Stimulated activated naive CD4-positive, alpha-beta T cell (primary cell): ENCODE measurements around the gene PIK3CA.
"Not testable (repeated sequence)": the region's sequence is repeated elsewhere in the genome, so short reads cannot be mapped to it uniquely, and the experiment has no call there.

Experiments used
- DNase-seq, 6 experiments: peaks; one replicate each; lab custom pipeline; 2025; lab: John Stamatoyannopoulos, UW

The PIK3CA gene

DNA sequence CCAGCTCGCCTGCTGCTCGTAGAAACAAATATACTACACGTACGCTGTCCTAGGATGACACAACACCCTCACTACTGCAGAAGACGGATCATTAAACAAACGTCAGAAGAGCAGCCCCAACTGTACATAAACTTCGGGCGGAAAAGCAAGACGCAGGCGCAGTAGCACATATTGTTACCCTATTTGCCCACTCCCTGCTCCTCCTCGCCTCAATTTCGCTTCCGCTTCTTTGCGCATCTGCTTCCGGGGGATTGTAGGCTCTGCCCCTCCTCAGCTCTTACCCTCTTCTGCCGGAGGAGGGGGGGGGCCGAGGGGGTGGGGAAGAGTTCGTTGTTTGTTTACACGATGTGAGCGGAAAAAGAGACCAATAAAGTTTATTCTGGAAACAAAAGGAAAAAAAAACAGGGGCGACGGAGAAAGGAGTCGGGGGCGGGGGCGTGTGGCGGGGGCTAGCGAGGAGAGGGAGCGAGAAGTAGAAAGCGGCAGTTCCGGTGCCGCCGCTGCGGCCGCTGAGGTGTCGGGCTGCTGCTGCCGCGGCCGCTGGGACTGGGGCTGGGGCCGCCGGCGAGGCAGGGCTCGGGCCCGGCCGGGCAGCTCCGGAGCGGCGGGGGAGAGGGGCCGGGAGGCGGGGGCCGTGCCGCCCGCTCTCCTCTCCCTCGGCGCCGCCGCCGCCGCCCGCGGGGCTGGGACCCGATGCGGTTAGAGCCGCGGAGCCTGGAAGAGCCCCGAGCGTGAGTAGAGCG lies at the start of gene PIK3CA:
PIK3CA (plus strand) TSS at position 485 of the 743 bp plus-strand sequence. CDS start 50,469 bp downstream, outside the sequence.
- peak; percentile 87 to 97 (median 96) for DNase-seq

DNA sequence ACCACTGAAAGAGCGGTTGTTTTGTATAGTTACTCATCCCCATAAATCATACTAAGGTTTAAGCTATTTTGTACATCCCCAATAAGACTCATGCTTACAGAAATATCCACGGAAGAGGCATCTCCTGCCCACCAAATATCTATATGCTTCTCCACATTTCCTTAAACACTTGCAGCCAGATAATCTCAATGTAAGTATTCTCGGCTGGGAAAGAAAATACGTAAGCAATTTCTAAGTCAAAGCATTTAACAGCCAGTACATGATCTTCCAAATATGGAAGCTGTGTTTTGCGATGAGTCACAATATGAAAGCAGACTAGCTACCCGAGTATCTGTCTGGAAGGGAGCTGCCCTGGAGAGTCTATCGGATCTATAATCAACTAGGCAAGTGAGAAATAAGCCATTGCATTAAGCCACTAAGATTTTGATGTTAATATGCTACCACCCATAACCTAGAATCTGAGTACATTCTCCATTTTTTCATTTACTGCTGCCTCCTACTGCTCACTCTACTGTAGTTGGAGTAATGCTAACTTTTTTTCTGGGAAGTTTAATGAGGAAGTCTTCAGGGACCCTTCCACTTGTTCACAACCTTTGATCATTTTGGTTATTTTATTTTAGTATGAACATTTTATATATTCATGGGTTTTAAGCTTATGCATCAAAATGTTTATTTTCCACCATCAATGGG lies 49.6 kb upstream of the PIK3CA start:
- DNase-seq: no peak

DNA sequence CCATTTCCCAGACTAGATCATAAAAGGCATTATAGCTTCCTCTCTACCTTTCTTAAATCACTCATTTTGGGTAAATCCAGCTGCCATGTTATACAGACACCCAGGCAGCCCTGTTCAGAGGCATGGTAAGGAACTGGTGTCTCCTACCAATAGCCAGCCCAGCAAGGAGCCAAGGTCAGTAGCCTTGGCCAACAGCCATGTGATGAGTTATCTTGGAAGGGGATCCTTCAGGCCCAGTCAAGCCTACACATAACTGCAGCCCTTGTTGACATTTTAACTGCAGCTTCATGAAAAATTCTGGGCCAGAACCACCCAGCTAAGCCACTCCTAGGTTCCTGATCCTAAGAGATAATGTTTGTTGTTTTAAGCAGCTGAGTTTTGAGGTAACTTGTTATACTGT lies 47.5 kb upstream of the PIK3CA start:
- DNase-seq: no peak

DNA sequence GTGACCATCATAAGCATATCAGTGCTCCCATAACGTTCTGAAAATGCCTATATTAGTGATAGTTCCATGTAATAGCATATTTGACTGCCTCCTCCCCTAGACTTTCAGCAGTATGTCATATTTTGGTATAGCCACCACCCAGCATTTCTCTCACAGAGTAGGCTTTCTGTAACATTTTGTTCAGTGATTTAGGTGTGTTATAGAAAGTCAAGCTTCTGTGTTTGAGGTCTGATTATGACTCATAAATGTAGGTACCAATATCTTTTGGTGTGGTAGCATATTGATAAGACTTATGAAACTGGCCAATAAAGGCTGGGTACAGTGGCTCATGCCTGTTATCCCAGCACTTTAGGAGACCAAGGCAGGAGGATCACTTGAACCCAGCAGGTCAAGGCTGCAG lies 42.3 kb upstream of the PIK3CA start:
- no peak for DNase-seq

DNA sequence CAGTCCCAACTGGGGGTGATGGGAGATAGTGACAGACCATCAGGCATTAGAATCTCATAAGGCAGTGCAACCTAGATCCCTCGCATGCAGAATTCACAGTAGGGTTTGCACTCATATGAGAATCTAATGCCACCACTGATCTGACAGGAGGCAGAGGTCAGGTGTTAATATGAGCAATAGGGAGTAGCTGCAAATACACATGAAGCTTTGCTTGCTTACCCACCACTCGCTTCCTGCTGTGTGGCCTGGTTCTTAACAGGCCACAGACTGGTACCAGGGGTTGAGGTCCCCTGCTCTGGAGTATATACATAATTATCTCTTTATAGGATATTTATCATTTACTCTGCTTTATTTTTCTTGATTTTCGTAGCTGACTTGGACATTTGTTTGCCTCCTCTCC lies 40.5 kb upstream of the PIK3CA start:
- DNase-seq: no peak

DNA sequence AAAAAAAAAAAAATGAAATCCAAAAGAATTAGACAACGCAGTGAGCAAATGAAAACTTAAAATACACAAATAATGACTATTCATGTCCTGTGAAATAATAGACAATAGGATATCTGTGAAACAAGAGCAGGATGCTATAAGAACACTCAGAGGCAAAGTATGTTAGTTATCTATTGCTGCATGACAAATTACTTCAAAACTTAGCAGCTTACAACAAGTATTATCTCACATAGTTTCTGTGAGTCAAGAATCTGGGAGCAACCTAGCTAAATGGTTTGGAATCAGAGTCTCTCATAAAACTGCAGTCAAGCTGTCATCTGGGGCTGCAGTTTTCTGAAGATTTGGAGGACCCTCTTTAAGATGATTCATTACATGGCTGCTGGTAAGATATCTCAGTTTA lies 40.1 kb upstream of the PIK3CA start:
- DNase-seq: no peak

DNA sequence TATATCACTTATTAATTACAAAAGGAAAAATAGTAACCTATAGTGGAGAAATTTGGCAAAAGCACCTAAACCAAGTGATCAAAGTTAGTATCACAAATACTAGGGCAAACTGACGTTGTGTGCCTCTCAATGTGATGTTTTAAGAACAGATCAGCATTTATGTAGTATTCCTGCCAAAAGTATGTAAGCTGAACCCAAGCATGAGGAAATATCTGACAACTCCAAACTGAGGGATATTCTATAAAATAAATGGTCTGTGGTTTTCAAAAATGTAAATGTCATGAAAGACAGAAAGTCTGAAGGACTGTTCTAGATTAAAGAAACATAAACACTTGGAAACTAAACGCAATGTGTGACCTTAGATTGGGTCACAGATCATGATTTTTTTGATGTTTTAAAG lies 34.3 kb upstream of the PIK3CA start:
- DNase-seq: no peak

DNA sequence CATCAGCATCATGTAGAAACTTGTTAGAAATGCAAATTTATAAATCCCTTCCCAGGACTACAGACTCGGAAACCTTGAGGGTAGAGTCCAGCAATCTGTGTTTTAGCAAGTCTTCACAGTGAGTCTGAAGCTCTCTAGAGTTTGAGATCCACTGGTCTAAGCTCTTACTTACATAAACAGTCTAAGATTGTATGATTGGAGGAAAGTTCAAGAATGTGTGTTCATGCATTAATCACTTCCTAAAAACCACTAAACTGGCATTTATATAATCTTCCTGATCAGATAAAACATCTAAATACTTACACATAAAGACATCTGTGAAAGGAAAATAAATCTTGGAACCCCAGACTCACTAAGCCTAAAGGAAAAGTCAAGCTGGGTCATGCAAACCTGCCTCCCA lies 32.7 kb upstream of the PIK3CA start:
- not testable (repeated sequence) for DNase-seq

DNA sequence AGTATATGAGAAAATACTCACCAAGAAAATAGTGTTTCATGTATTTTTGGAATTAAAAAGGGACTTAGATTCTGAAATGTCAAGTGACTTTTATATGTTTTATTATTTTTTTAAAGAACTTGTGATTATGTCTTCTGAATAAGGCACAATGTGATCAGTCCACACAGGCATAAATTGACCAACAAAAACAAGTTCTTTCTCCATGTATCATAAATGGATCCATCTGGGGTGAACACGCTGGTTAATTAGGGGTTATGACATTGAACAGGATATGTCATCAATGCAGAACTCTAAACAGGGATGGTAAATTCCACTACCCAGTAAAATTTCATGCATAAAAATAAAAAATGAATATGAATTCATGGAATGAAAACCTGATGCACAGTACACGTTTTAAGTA lies 31.3 kb upstream of the PIK3CA start:
- no peak for DNase-seq

DNA sequence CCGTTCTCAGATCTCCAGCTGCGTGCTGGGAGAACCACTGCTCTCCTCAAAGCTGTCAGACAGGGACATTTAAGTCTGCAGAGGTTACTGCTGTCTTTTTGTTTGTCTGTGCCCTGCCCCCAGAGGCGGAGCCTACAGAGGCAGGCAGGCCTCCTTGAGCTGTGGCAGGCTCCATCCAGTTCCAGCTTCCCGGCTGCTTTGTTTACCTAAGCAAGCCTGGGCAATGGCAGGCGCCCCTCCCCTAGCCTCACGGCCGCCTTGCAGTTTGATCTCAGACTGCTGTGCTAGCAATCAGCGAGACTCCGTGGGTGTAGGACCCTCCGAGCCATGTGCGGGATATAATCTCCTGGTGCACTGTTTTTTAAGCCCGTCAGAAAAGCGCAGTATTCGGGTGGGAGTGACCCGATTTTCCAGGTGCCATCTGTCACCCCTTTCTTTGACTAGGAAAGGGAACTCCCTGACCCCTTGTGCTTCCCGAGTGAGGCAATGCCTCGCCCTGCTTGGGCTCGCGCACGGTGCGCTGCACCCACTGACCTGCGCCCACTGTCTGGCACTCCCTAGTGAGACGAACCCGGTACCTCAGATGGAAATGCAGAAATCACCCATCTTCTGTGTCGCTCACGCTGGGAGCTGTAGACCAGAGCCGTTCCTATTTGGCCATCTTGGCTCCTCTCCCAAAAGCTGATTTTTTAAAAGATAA lies 15.8 kb upstream of the PIK3CA start:
- DNase-seq: not testable (repeated sequence)

DNA sequence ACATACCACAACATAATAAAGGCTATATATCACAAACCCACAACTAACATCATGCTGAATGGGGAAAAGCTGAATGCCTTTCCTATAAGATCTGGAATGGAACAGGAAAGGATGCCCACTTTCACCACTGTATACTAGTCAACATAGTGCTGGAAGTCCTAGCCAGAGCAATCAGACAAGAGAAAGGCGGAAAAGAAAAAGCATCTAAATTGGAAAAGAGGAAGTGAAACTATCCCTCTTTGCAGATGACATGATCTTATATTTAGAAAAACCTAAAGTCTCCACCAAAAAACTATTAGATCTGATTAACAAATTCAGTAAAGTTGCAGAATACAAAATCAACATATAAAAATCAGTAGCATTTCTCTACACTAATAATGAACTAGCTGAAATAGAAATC lies 14.6 kb upstream of the PIK3CA start:
- no peak for DNase-seq

DNA sequence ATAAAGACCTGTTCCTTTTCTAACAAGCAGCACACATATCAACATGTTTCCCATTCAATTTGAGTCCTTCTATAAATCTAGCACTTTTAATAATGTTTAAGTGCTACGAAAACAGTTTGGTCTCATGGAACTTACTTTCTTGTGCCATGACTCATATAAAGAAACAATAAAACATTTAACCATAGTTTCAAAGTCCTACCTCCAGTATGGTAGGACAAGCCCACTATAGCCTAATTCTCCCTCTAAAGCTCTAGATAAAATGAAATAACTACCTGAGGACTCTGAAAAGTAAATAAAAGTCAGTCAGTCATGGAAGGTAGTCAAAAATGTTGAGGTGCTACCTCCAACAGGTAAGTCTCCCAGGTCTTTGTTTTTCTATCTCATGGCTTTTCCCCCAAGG lies 12.0 kb upstream of the PIK3CA start:
- DNase-seq: no peak

DNA sequence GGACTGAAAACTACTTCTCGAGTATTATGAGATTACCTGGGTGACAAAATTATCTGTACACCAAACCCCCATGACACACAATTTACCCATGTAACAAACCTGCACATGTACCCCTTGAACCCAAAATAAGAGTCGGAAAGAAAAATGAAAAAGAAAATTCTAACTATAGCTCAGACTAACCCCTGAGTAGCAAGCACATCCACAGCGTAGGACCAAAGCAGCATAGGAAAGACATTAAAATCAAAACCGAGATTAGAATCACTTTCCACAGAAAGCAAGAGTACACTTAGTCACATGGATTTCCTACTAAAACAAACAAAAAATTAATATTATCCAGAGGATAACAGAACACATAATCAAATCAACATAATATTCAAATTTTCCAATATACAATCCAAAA lies 6.3 kb upstream of the PIK3CA start:
- DNase-seq: no peak

DNA sequence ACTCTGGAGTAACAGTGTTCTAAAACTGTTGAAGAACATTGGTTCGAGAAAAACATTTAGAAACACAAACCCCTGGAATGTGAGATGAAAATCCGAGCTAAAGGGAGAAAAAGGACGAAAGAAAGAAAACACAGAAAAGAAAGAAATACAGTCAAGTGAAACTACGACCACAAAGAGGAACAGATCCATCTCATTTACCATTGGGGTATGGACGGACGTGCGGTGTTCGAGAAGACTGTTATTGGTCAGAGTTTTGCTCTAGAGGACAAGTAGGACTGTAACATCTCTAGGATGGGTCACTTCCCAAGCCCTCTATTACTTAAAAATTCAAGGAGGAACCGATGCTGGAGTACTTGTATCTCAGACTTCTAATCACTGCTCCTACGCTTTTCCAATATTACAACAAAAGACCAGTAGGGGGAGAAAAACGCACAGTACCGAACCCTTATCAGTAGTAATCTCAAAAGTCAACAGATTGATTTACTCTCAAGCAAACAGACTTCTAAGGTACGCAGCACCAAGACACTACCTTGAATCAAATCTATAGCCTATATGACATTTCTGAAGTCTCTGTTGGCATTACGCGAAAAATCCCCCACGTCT lies 1.1 kb upstream of the PIK3CA start:
- peak in 4 of 6 experiments; percentile 21 to 90 (median 76) for DNase-seq

DNA sequence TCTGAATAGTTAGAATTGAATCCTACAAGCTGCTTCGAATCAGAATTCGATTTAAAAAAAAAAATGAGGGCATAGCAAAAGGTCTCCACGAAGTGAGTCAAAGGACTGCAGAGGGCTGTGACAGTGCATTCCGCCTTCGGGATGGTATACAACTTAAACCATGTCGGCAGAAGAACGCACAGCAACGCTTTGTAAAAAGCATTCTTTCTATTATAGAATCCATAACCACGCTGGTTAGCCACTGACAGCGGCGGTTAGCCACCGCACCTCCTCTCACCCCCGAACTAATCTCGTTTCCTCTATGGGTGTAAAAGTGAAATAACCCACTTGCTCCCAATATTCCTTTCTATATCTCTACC lies 664 bp upstream of the PIK3CA start:
- DNase-seq: peak in 3 of 6 experiments; percentile 71 to 80 (median 78)

DNA sequence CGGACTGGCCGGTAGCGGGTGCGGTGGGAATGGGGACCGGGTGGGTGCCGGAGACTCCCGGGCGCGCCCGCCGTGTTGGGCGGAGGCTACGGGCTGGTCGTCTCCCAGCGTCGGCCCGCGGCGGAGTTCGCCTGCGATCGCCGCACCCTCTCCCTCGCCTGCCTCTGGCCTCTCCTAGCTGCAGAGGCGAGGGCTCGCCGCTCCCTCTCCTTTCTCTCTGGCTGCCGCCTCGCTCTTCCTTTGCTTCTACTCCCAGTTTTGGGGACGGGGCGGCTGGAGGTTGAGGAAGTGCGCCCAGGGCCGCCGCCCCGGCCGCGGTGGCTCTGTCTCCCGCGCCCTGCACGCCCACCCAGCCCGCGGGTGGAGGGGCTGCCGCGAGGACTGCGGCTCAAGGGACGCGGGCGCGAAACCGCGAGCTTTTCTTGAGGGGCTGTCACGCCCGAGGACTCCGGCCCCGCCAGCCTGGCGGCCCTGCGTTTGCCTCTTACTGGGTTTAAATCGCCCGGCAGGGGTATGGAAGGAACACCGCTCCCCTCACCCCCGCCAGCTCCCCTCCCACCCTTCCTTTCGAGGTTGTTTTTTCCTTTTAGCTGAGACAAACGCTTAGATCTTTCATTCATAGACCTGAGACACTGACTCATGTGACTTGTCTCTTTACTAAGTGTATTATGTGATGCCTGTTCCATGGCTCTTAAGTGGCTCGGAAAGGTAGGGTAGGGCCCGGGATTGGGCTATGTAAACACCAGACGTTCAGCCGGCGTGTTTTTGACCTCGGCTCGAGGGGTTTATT lies 654 bp downstream of the PIK3CA start:
- peak; percentile 65 to 80 (median 75) for DNase-seq

DNA sequence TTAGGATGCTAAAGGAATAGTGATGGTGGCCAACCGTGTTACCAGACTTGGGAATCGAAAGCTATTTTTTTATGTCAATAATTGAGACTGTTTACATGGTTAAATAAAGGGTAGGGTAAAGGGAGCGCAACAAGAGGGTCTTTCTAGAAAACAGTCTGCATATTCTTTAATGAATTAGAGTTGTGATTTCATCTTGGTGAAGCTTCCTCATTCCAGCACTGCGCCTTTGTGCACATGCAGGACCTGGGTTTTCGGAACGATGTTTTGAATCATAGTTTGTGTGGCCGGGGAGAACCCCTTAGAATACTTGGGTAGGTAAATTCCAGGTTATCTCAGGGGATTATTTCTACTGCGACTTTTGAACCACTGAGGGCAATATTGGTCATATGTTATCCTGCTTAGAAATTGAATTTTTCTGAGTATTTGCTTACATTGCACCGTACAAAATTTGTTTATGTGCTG lies 1.3 kb downstream of the PIK3CA start:
- DNase-seq: peak in 3 of 6 experiments; percentile 30 to 58 (median 30)

DNA sequence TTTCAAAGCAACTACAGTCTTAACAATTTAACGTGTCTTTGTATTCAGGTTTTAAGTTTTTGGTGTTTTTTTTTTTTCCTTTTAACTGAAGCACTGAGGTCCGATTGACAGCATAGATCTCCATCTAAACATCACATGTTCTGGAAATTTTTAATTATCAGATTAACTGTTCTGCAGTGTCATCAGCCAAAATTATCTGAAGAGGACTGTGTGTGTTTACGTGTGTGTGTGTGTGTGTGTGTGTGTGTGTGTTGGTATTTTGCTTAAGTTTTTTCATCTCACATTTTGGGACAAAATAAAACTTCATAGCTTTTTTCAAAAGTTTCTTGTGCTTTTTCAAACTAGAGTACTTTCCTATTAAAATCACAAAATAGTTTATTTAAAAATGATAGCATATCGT lies 1.8 kb downstream of the PIK3CA start:
- no peak for DNase-seq

DNA sequence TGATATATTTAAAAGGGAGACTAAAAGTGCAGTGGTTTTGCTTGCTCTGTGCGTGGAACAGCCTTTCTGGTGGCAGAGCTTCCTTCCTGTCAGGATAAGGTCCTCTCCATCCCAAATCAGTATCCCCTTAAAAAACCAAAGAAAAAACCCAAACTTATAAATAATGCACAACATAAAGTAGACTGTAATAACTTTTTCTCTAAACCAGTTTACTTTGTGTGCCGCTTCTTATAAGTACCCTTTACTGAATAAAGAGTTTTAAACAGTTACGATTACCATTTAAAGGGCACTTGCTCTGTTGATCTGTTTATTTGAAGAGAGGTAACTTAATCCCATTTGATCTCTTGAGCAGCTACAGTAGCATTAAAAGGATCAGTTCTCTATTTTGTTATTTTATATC lies 2.5 kb downstream of the PIK3CA start:
- no peak for DNase-seq

DNA sequence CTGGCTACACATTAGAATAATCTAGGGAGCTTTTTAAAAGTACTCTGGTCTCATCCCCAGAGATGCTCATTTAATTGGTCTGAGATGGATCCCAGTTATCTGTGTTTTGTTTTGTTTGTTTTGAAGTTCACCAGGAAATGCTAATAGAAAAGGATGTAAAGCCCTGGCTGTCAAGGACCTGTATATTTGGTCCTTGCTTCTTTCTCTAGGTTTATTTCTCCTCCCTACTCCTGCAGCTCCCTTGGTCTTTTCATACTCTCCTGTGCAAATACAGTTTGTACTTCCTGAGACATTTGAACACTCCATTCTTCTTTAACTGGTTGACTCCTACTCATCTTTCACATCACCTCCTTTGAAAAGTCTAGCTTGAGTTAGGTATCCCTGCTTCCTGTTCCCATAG lies 3.3 kb downstream of the PIK3CA start:
- DNase-seq: peak in 1 of 6 experiments; percentile 0

DNA sequence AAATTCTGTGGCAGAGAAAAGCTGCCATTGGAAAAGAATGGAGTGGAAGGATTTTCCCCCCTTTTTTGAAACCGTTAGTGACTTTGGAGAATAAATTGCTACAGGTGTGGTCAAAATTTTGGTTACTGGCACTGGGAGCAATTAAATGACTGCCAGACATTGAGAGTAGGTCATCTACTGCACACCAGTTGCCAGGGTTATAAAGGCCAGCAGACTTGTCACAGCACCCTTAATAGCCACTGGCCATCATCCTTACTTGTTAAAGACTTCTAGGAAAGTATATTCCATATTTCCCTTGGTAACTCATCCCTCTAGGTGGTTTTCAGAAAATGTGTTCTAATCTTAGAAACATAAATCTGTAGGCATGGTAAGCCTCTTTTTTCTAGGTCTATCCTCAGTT lies 8.0 kb downstream of the PIK3CA start:
- DNase-seq: no peak

DNA sequence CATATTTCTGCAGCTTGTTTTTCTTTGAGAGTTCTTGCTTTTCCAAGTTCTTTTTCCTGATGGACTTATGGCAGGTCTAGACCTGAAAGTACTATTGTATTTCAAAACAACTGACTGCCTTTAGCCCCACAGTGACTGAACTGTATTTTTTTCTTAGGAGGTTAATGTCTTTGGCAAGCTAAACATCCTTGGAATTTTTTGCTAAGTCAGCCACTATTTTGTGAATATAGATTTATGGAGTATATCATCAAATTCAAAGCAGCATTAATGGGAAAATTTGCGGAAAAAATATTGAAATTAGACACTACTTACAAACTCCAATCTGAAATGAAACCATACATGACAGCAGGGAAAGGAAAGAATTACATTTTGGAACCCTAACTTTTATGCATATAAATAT lies 8.6 kb downstream of the PIK3CA start:
- DNase-seq: no peak
